HEK293 (cell line): ENCODE results near the gene ZBTB48.
A peak's percentile ranks its signal among the peaks of the same experiment; 100 is the strongest.

Experiments
- CTCF ChIA-PET: fragments of 350-600 bp; formaldehyde crosslinking; extraction: SDS; loops from one replicate; lab custom pipeline; 2021; ENCODE audit warnings: antibody characterized with exemption; lab: Yijun Ruan, JAX
- POLR2A ChIA-PET: fragments of 300-600 bp; formaldehyde crosslinking; extraction: SDS; loops from one replicate; lab custom pipeline; 2020; ENCODE audit warnings: antibody characterized with exemption, inconsistent platforms; lab: Yijun Ruan, JAX
- H3K27ac ChIP-seq: fragments of 200-500 bp; sonication (Bioruptor generic); 2 replicates; pipeline ENCODE4 v1.5.1; 2014; ENCODE audit warnings: low read depth, low read length, control low read depth, inconsistent platforms; ENCODE audit errors: extremely low read depth
- H3K36me3 ChIP-seq, 2 experiments: fragments of 200-500 bp in 1 of 2; sonication (Bioruptor generic) in 1 of 2; 1 replicate in 1 of 2; 2 replicates in 1 of 2; pipeline ENCODE4 v1.5.1; 2014 to 2017; ENCODE audit warnings: inconsistent platforms in 2 of 2, low read length in 2 of 2; ENCODE audit not compliant: control insufficient read depth in 2 of 2, insufficient read depth in 1 of 2
- H3K4me1 ChIP-seq: fragments of 200-500 bp; sonication (Bioruptor generic); 2 replicates; pipeline ENCODE4 v1.5.1; 2014; ENCODE audit warnings: mild to moderate bottlenecking, low read length, inconsistent platforms; ENCODE audit not compliant: control insufficient read depth, insufficient read depth
- H3K4me3 ChIP-seq: 2 replicates; pipeline ENCODE4 v1.5.1; 2011; ENCODE audit warnings: low read depth, mild to moderate bottlenecking, control low read depth, low read length, moderate library complexity
- H3K9me3 ChIP-seq: fragments of 200-500 bp; sonication (Bioruptor generic); 2 replicates; pipeline ENCODE4 v1.5.1; 2014; ENCODE audit warnings: low read depth, low read length, inconsistent platforms; ENCODE audit not compliant: control insufficient read depth, insufficient read depth
- EGR2 ChIP-seq: fragments of 450-650 bp; formaldehyde crosslinking; IDR thresholded peaks from 2 replicates; pipeline ENCODE4 v1.5.1; 2016; ENCODE audit warnings: low read depth, missing biosample characterization, missing genetic modification characterization
- KLF10 ChIP-seq: fragments of 450-650 bp; IDR thresholded peaks from 2 replicates; pipeline ENCODE4 v1.5.1; 2018; ENCODE audit warnings: missing biosample characterization, mild to moderate bottlenecking, missing genetic modification characterization
- KLF16 ChIP-seq: fragments of 450-650 bp; formaldehyde crosslinking; IDR thresholded peaks from 2 replicates; pipeline ENCODE4 v1.5.1; 2017; ENCODE audit warnings: missing biosample characterization, missing genetic modification characterization
- MYNN ChIP-seq: fragments of 450-650 bp; formaldehyde crosslinking; IDR thresholded peaks from 2 replicates; pipeline ENCODE4 v1.5.1; 2016; ENCODE audit warnings: missing biosample characterization, missing genetic modification characterization, borderline replicate concordance
- OSR2 ChIP-seq: fragments of 450-650 bp; formaldehyde crosslinking; IDR thresholded peaks from 2 replicates; pipeline ENCODE4 v1.5.1; 2016; ENCODE audit warnings: missing biosample characterization, missing genetic modification characterization
- OVOL3 ChIP-seq: fragments of 450-650 bp; formaldehyde crosslinking; IDR thresholded peaks from 2 replicates; pipeline ENCODE4 v1.5.1; 2016; ENCODE audit warnings: missing biosample characterization, missing genetic modification characterization
- RBAK ChIP-seq: fragments of 450-650 bp; formaldehyde crosslinking; IDR thresholded peaks from 2 replicates; pipeline ENCODE4 v1.5.1; 2016; ENCODE audit warnings: missing biosample characterization, missing genetic modification characterization
- SALL2 ChIP-seq: fragments of 450-650 bp; formaldehyde crosslinking; IDR thresholded peaks from 2 replicates; pipeline ENCODE4 v1.5.0; 2017; ENCODE audit warnings: missing biosample characterization, mild to moderate bottlenecking, missing genetic modification characterization, borderline replicate concordance
- SP7 ChIP-seq: fragments of 450-650 bp; formaldehyde crosslinking; IDR thresholded peaks from 2 replicates; pipeline ENCODE4 v1.5.1; 2016; ENCODE audit warnings: missing biosample characterization, missing genetic modification characterization
- YY2 ChIP-seq: fragments of 450-650 bp; formaldehyde crosslinking; IDR thresholded peaks from 2 replicates; pipeline ENCODE4 v1.5.1; 2016; ENCODE audit warnings: missing biosample characterization, missing genetic modification characterization
- ZFP69B ChIP-seq: fragments of 450-650 bp; formaldehyde crosslinking; IDR thresholded peaks from 2 replicates; pipeline ENCODE4 v1.5.1; 2016; ENCODE audit warnings: missing biosample characterization, missing genetic modification characterization
- ZNF155 ChIP-seq: fragments of 450-650 bp; formaldehyde crosslinking; IDR thresholded peaks from 2 replicates; pipeline ENCODE4 v1.5.1; 2016; ENCODE audit warnings: missing biosample characterization, missing genetic modification characterization
- ZNF169 ChIP-seq: fragments of 450-650 bp; formaldehyde crosslinking; IDR thresholded peaks from 2 replicates; pipeline ENCODE4 v1.5.1; 2016; ENCODE audit warnings: missing biosample characterization, missing genetic modification characterization
- ZNF174 ChIP-seq: fragments of 450-650 bp; formaldehyde crosslinking; IDR thresholded peaks from 2 replicates; pipeline ENCODE4 v1.5.0; 2017; ENCODE audit warnings: missing biosample characterization, mild to moderate bottlenecking, missing genetic modification characterization
- ZNF292 ChIP-seq: fragments of 450-650 bp; formaldehyde crosslinking; IDR thresholded peaks from 2 replicates; pipeline ENCODE4 v1.5.1; 2016; ENCODE audit warnings: low read depth, missing biosample characterization, missing genetic modification characterization, borderline replicate concordance
- ZNF341 ChIP-seq: fragments of 450-650 bp; formaldehyde crosslinking; IDR thresholded peaks from 2 replicates; pipeline ENCODE4; 2016; ENCODE audit warnings: low read depth, missing biosample characterization, missing genetic modification characterization
- ZNF433 ChIP-seq: fragments of 450-650 bp; formaldehyde crosslinking; IDR thresholded peaks from 2 replicates; pipeline ENCODE4 v1.5.1; 2016; ENCODE audit warnings: missing biosample characterization, missing genetic modification characterization, low read depth
- ZNF514 ChIP-seq: fragments of 450-650 bp; formaldehyde crosslinking; IDR thresholded peaks from 2 replicates; pipeline ENCODE4 v1.5.1; 2016; ENCODE audit warnings: missing biosample characterization, missing genetic modification characterization
- ZNF530 ChIP-seq: fragments of 450-650 bp; formaldehyde crosslinking; IDR thresholded peaks from 2 replicates; pipeline ENCODE4 v1.5.1; 2016; ENCODE audit warnings: low read depth, missing biosample characterization, missing genetic modification characterization
- ZNF555 ChIP-seq: fragments of 450-650 bp; formaldehyde crosslinking; conservative IDR thresholded peaks from 2 replicates; pipeline ENCODE4 v1.5.1; 2017; ENCODE audit warnings: missing biosample characterization, mild to moderate bottlenecking, missing genetic modification characterization, inconsistent platforms
- ZNF747 ChIP-seq: fragments of 450-650 bp; formaldehyde crosslinking; IDR thresholded peaks from 2 replicates; pipeline ENCODE4 v1.5.1; 2016; ENCODE audit warnings: missing biosample characterization, missing genetic modification characterization
- TF ChIP-seq, protein P1 (sequence below): fragments of 450-650 bp; formaldehyde crosslinking; IDR thresholded peaks from 2 replicates; pipeline ENCODE4 v1.5.1; 2017; ENCODE audit warnings: missing biosample characterization, missing genetic modification characterization
- TF ChIP-seq, protein P2 (sequence below): fragments of 450-650 bp; formaldehyde crosslinking; IDR thresholded peaks from 2 replicates; pipeline ENCODE4 v1.5.1; 2016; ENCODE audit warnings: missing biosample characterization, missing genetic modification characterization
- TF ChIP-seq, protein P3 (sequence below): fragments of 450-650 bp; formaldehyde crosslinking; IDR thresholded peaks from 2 replicates; pipeline ENCODE4 v1.5.1; 2016; ENCODE audit warnings: missing biosample characterization, missing genetic modification characterization
- TF ChIP-seq, protein P4 (sequence below): fragments of 450-650 bp; formaldehyde crosslinking; optimal IDR thresholded peaks from 2 replicates; pipeline ENCODE3; 2016; ENCODE audit warnings: missing biosample characterization, mild to moderate bottlenecking, missing genetic modification characterization
- TF ChIP-seq, protein P5 (sequence below): fragments of 450-650 bp; formaldehyde crosslinking; IDR thresholded peaks from 2 replicates; pipeline ENCODE4 v1.5.1; 2016; ENCODE audit warnings: missing biosample characterization, missing genetic modification characterization
- TF ChIP-seq, protein P6 (sequence below): fragments of 450-650 bp; IDR thresholded peaks from 2 replicates; pipeline ENCODE4 v1.5.1; 2018; ENCODE audit warnings: missing biosample characterization, missing genetic modification characterization

Gene ZBTB48

DNA sequence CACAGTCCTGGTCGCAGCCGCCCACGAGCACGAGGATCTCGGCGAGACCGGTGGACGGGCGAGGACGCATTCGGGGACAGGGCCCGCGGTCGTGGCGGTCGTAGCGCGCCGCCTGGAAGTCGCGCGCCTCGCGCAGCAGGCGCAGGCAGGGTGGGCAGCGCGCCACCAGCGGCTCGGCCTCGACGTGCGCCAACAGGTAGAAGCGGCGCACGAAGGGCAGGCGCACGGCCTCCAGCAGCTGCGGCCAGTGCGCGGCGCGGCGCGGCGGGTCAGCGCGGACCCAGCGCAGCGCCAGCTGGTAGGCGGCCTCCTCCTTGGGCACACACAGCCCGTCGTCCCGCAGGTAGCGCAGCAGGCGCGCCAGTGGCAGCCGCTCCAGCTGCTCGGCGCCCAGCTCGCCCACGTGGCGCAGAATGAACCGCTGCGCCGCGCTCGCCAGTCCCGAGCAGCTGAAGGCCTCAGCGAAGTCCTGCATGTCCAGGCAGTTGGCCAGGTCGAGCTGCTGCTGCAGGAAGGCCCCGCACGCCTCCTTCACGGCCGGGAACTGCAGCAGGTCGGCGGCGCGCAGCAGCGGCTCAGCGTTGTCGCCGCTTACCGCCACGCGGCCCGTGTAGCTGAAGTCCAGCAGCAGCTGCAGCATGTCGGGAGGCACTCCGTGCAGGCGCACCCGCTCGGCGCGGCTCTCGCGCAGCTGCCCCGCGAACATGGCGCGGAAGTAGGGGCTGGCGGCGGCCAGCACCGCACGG lies 22.3 kb downstream of the ZBTB48 start (continued):
- TF ChIP-seq ZNF530 (tag by site-specific recombination) (no peak), ZNF433 (tag by site-specific recombination) (no peak), MYNN (tag by site-specific recombination) (no peak), ZNF155 (tag by site-specific recombination) (no peak), ZNF555 (tag by site-specific recombination) (no peak), ZFP69B (tag by site-specific recombination) (no peak), OSR2 (tag by site-specific recombination) (no peak), ZNF292 (tag by site-specific recombination) (no peak), ZNF169 (peak; percentile 24; the same call in 1 of the 2 replicates), ZNF341 (0 out of 2 replicates have a peak, but pooled peaks have one; percentile 12)
- TF ChIP-seq, protein P1, sequence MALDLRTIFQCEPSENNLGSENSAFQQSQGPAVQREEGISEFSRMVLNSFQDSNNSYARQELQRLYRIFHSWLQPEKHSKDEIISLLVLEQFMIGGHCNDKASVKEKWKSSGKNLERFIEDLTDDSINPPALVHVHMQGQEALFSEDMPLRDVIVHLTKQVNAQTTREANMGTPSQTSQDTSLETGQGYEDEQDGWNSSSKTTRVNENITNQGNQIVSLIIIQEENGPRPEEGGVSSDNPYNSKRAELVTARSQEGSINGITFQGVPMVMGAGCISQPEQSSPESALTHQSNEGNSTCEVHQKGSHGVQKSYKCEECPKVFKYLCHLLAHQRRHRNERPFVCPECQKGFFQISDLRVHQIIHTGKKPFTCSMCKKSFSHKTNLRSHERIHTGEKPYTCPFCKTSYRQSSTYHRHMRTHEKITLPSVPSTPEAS (tag by site-specific recombination) = no peak
- TF ChIP-seq, protein P2, sequence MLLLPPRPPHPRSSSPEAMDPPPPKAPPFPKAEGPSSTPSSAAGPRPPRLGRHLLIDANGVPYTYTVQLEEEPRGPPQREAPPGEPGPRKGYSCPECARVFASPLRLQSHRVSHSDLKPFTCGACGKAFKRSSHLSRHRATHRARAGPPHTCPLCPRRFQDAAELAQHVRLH (tag by site-specific recombination) = no peak
- TF ChIP-seq, protein P3, sequence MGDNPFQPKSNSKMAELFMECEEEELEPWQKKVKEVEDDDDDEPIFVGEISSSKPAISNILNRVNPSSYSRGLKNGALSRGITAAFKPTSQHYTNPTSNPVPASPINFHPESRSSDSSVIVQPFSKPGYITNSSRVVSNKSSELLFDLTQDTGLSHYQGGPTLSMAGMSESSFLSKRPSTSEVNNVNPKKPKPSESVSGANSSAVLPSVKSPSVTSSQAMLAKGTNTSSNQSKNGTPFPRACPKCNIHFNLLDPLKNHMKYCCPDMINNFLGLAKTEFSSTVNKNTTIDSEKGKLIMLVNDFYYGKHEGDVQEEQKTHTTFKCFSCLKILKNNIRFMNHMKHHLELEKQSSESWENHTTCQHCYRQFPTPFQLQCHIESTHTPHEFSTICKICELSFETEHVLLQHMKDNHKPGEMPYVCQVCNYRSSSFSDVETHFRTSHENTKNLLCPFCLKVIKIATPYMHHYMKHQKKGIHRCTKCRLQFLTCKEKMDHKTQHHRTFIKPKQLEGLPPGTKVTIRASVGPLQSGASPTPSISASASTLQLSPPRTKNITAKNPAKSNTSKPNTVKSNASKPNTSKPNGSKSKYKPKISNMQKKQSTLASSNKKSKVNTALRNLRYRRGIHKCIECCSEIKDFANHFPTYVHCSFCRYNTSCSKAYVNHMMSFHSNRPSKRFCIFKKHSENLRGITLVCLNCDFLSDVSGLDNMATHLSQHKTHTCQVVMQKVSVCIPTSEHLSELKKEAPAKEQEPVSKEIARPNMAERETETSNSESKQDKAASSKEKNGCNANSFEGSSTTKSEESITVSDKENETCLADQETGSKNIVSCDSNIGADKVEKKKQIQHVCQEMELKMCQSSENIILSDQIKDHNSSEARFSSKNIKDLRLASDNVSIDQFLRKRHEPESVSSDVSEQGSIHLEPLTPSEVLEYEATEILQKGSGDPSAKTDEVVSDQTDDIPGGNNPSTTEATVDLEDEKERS = no peak
- TF ChIP-seq, all 188 proteins: peak for 41

DNA sequence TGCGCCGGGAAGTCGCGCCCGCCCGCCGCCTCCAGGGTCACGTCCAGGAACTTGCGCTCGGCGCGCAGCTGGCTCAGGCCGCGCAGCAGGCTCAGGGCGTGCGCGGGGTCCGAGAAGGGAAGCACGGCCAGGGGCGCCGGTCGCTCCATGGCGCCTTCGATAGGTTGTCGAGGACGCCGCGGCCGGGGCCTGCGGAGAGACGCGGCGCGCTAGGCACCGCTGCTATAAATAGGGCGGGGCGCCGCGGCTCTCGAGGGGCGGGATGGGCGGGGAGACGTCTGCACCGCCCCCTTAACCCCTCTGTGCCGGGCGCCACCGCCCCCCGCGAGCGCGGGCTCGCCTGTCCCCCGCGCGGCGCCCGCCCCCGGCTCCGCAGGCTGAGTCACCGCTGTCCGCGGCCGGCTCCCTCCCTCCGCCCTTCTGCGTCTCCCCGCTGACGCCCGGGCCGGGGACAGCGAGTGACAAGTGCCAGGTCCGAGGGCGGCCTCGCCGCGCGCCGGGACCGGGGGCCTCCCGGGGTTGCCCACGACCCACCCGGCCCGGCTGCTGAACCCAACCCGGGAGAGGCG lies 23.0 kb downstream of the ZBTB48 start, which contains the start of gene KLHL21:
Gene KLHL21 (minus strand): TSS at position 201 of the 569 bp plus-strand sequence. CDS start 52 bp downstream, at position 149.
- POLR2A ChIA-PET = interaction anchor here (0.9 to 3.5 kb wide), 11 partner anchors 9 to 48 kb away, joined by 3 to 25 read pairs (median 5); partner anchors contain the start of genes NOL9, PHF13, TAS1R1 and THAP3
- Histone ChIP-seq H3K4me3 (peak within 1 kb of the TSS; percentile 58), H3K27ac (peak within 1 kb of the TSS; percentile 82), H3K4me1 (no peaks in the 10 kb centered on the region), H3K9me3 (no peaks in the 10 kb centered on the region), H3K36me3 (peaks cover 0 to 25% of the 10 kb centered on the region in 2 experiments; a peak in 1 of 3 replicates)
- CTCF ChIA-PET = interaction anchor here (0.6 to 1.6 kb wide), 3 partner anchors 17 to 48 kb away, joined by 3 to 4 read pairs (median 3); partner anchors contain the start of gene TAS1R1
- TF ChIP-seq, protein P4, sequence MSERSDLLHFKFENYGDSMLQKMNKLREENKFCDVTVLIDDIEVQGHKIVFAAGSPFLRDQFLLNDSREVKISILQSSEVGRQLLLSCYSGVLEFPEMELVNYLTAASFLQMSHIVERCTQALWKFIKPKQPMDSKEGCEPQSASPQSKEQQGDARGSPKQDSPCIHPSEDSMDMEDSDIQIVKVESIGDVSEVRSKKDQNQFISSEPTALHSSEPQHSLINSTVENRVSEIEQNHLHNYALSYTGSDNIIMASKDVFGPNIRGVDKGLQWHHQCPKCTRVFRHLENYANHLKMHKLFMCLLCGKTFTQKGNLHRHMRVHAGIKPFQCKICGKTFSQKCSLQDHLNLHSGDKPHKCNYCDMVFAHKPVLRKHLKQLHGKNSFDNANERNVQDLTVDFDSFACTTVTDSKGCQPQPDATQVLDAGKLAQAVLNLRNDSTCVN (tag by site-specific recombination) = peak; percentile 51
- TF ChIP-seq KLF10 (peak; percentile 93), ZNF514 (tag by site-specific recombination) (no peak), RBAK (tag by site-specific recombination) (no peak), KLF16 (0 out of 2 replicates have a peak, but pooled peaks have one; percentile 4), OVOL3 (no peak), EGR2 (no peak), SALL2 (tag by site-specific recombination) (no peak), SP7 (tag by site-specific recombination) (0 out of 2 replicates have a peak, but pooled peaks have one; percentile 4), ZNF747 (tag by site-specific recombination) (no peak), YY2 (tag by site-specific recombination) (no peak), ZNF174 (tag by site-specific recombination) (no peak)
- TF ChIP-seq, protein P5, sequence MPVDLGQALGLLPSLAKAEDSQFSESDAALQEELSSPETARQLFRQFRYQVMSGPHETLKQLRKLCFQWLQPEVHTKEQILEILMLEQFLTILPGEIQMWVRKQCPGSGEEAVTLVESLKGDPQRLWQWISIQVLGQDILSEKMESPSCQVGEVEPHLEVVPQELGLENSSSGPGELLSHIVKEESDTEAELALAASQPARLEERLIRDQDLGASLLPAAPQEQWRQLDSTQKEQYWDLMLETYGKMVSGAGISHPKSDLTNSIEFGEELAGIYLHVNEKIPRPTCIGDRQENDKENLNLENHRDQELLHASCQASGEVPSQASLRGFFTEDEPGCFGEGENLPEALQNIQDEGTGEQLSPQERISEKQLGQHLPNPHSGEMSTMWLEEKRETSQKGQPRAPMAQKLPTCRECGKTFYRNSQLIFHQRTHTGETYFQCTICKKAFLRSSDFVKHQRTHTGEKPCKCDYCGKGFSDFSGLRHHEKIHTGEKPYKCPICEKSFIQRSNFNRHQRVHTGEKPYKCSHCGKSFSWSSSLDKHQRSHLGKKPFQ (tag by site-specific recombination) = no peak
- TF ChIP-seq, protein P6, sequence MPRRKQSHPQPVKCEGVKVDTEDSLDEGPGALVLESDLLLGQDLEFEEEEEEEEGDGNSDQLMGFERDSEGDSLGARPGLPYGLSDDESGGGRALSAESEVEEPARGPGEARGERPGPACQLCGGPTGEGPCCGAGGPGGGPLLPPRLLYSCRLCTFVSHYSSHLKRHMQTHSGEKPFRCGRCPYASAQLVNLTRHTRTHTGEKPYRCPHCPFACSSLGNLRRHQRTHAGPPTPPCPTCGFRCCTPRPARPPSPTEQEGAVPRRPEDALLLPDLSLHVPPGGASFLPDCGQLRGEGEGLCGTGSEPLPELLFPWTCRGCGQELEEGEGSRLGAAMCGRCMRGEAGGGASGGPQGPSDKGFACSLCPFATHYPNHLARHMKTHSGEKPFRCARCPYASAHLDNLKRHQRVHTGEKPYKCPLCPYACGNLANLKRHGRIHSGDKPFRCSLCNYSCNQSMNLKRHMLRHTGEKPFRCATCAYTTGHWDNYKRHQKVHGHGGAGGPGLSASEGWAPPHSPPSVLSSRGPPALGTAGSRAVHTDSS (tag by site-specific recombination) = 0 out of 2 replicates have a peak, but pooled peaks have one; percentile 41
